NCI-H526 (cell line): ENCODE results near the gene SLC29A3.

ENCODE experiments used
- DNase-seq, 2 experiments: peaks; one replicate each; lab custom pipeline; 2025; lab: John Stamatoyannopoulos, UW

The SLC29A3 gene

DNA sequence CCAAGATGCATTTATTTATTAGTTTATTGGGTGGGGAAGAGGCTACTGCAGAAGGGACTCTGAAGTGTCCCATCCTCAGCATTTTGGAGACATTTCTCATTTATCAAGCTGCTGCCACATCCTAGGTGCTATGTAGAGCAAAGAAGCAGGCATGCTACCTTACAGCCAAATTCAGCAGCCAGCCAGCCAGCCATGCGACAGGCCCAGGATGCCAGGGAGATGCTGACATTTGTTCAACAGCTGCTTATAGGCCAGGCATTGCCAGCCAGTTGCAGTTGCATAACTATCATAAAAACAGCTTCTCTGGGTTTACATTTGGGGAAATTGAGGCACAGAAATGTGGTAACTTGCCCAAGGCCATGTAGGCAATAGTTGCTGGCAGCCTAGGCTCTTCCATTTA is 2.3 kb downstream of the SLC29A3 start:
- no peak for DNase-seq

DNA sequence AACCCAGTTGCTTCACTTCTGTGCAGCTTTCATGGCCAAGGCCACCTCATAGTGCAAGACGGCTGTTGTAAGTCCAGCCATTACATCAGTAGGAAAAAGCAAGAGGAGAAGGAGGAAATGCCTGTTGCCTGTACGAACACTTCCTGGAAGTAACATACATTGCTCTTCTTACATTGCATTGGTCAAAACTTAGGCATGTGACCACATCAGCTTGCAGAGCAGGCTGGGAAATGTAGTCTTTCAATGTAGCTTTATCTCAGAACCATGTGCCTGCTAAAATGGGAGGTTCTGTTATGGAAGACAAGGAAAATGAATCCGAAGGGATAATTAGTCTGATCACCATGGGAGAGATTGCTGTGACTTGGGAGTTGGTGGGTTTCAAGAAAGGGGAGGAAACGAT is 4.3 kb downstream of the SLC29A3 start:
- peak in 1 of 2 experiments; percentile 21 for DNase-seq

DNA sequence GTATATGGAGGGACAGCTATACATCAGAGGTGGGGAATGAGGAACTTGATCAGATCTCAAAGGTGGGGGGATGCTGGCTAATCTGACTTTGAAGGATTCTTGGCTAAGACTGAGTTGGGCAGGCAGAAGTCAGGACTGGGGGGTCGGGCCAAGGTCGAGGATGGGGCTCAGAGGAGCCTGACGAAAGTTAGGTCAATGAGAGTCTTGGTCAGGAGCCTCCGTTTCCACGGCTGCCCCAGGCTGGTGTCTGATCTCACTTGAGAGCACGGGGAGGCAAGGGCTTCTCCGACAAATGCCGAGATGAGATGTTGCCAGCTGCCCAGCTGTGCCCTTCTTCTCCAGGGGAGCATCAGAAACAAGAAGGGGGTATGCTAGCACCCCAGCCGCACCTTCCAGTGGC is 5.7 kb downstream of the SLC29A3 start:
- no peak for DNase-seq

DNA sequence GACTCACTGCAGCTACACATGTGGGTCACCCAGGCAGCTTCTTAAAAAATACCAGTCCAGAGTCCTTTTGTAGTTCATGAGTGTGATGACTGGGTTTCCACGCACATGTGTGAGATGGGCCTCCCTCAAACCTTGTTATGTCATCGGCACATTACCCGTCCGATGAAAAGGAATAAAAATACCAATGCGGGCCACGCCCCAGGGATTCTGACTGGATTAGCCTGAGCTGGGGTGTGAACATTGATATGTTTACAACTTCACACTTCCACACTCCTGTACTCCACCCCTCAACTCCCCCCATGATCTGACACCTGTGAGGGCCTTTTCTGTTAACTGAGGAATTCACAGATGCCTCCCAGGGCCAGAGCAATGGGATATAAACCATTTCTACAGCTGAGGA is 6.2 kb downstream of the SLC29A3 start:
- DNase-seq = no peak

DNA sequence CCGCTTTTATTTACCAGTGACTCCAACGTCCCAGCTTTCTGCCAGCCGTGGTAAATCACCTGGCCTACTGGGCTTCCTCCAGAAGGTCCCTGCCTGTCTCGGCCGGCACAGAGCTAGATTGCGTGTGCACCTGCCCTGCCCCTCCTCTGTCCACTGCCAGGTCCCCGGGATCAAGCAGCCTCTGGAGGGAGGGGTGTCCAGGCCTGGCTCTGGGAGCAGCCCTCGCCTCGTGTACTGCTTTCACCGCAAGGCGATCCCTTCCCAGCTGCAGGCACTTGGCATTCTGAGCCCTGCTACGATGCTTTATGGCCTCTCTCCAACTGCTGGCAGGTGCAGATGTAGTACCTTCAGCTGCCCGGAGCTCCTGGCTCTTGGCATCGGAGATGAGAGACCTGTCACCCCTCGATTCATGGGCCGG is 7.4 kb downstream of the SLC29A3 start:
- DNase-seq = peak; percentile 60 to 64

DNA sequence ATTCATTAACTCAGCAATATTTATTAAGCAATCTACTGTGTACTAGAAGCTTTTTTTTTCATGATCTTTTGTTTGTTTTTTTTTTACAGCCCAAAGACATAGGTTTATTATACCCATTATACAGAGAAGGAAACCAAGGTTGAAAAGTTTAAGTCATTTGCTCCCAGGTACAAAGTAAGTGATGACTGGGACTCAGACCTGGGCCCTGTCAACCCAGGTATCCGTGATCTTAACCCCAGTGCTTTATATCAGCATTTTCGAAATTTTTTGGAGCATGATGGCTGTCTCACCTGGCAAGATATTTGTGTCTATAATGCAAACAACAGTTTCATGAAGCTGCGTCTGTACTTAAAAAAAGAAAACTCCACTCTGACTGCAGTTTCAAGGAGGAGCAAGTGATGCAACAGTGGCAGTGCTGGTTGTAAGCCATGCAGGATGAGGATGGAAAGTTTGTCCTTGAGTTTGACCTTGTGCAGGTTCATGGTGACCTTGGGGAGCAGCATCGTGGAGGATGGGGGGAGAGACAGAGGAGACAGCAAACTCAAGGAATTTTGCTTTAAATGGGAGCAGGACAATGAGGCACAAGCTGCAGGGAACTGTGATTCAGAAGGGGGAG is 11.8 kb downstream of the SLC29A3 start:
- no peak for DNase-seq

DNA sequence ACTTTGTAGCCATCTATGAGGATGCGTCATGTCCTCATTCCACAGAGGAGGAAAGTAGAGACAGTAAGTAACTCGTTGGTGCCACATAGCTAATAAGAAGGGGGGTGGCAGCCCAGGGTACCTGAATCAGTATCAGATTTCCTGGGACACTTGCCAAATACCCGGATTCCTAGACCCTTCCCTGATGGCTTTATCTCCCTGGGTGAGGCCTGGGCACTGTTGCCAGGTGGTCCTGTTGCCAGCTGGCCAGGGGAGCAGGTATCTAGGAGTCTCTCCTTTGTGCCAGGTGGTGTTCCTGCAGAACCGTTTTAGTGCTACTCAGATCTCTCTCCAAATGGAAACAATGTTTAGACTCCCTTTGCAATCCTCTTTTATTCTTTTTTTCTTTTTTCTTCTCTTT is 12.7 kb downstream of the SLC29A3 start:
- DNase-seq = no peak

DNA sequence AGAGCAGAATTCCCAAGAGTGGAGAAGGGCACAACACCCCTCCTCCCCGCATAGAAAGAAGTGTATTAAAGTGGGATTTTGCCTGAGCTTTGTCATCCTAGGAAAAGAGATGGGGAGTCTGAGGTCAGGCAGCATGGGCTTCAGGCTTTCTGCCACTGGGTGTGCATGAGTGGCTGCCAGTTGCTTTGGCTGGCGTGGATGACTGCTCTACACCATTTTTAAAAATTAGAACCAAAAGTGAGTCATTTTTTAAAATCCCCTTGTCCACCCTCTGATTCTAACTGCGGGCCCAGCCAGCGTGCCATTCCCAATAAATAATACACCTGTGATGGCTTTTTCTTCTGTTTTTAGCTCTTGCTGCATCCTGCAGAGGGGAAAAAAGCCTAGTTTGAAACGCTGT is 13.4 kb downstream of the SLC29A3 start:
- DNase-seq = no peak

DNA sequence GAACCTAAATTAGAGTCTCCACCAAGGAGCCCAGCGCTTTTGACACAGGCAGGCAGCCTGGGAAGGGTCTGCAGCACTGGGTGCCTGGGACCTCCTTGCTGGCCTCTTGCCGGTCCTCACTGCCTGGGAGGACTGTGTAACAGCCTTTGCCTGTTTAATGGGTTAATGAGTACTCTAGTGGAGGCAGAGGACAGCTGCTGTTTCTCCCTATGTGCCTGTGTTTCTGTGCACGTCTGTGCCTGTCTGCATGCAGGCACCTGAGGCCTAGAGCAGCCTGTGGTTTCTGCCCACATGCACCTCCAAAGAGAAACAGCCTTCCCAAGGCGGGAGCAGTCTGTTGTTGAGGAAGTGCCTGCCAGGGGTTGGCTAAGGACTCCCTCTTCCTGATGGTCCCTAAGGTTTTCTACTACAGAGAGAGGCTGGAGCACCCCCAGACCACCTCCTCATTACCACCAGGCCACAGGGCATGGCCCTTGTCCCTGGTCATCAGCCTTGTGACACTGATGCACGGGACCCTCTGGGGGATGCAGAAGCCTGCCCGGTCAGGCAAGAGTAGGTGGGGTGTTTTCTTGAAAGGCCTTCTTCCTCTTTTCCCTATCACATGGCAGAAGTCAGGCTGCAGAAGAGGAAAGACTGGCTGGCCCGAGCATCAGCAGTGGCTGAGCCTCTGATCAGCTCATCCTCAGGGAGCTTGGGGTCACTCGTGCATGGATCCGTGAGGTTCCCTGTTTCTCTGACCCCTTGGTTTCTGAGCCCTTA is 14.2 kb downstream of the SLC29A3 start:
- no peak for DNase-seq

DNA sequence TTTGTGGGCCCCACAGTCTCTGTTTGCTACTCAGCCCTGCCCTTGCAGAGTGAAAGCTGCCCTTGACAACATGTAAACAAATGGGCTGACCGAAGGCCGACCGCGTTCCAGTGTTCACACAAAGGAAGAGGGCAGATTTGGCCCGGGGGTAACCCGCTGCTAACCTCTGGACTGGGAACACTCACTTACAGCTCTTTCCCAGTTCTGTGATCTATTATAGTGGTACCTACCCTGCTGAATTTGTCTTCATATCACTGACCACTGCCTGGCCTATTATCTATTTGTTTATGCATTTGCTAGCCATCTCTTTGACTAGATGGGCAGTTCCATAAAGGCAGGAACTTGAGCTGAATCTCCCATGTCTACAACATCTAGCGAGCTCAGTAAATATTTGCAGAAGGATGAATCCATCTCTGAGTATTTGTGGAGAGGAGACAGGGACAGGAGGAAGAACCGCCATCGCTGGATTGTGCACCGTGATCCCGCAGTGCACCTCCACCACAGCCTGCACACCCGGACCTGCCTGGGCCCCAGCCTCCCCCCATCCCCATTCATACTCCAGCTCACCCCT is 15.2 kb downstream of the SLC29A3 start:
- DNase-seq = no peak

DNA sequence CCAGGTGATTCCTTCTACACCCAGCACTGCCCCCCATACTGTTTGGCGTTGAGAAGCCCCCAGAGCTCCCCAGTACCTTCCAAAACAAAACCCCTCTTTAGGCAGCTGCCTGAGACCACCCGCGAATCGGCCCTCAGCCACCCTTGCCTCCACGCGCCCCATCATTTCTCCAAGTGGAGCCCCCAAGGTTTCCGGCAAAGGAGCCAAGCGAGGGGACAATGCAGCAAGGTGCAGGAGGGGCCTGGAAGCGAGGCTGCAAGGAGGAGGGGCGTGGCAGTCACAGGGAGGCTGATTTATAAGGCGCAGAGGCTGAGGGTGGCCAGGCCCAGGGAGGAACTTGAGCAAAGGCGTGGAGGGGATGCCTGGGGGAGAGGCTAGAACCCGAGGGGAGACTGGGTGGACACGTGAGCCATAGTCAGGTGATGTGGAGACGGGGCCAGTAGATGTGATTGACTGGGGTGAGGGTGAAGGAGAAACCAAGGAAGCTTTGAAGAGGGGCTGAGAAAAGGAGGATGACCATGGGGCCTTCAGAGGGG is 16.2 kb downstream of the SLC29A3 start:
- DNase-seq = no peak

DNA sequence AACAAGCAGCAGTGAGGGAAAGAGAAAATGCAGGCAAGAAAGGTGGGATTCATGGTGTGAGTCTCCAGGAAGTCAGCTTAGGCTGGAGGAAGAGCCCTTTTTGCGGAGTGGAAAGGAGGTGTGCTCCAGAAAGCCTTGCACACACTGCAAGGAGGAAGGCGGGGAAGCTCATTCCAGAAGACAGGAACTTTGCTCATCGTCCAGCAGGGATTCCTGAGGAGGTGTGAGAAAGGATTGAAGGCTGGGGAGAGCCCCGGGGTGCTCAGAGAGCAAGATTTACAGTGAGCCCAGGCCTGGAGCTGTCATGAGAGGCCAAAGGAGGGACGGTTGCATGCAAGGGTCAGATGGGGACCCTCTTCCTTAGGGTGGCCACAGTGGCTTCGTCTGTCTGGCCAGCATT is 17.6 kb downstream of the SLC29A3 start:
- no peak for DNase-seq

DNA sequence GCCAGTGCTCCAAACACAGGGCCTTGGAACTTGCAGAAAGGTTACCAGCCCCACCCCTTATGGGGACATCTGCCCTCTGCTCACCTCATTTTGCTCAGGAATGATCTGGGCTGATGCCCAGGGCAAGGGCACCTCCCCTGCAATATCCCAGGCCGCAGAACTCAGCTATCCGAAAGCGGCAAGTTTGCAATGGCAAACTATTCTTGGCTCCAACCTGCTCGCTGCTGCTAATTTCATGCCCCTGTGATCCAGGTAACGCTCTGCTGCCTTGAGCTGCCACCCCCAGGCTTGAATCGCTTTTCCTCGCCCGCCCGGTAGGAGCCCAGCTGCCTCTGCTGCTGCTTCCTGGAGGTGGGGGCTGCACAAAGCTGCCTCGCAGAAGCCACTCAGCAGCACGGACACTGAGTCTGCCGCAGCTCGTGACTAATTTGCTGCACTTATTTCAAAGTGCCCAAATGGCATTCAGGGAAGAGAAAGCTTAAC is 18.2 kb downstream of the SLC29A3 start:
- DNase-seq = peak in 1 of 2 experiments; percentile 65

DNA sequence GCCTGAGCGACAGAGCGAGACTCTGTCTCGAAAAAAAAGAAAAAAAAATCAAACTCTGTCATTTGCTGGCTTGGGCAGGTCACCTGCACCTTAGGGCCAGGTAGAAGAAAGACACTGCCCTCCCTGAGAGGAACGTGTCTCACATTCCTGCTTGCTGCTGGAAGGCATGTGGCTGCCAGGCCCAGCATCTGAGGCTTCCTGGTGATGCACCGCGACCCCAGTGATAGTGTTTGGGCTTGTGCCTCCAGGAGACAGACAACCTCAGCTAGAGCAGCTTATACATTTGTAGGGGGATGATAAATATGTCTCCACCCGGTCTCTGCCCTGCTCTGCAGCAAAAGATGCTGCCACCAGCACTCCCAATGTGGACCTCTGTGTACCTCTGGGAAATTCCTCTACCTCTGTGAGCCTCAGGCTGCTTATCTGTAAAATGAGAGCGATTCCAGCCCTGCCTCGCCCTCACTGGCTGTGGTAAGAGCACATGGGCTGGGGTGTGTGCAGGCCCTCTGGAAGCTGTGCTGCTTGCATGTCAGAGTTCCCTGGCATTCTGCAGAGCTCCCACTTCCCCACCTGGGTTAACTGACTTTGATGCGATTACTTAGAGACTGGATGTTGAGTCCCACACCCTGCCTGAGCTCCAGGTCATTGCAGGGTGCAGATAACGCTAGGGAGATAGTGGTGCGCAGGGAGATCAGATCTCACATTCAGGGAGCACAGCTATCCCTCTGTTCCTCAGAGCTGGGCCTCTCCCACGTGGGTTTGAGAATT is 19.9 kb downstream of the SLC29A3 start:
- no peak for DNase-seq

DNA sequence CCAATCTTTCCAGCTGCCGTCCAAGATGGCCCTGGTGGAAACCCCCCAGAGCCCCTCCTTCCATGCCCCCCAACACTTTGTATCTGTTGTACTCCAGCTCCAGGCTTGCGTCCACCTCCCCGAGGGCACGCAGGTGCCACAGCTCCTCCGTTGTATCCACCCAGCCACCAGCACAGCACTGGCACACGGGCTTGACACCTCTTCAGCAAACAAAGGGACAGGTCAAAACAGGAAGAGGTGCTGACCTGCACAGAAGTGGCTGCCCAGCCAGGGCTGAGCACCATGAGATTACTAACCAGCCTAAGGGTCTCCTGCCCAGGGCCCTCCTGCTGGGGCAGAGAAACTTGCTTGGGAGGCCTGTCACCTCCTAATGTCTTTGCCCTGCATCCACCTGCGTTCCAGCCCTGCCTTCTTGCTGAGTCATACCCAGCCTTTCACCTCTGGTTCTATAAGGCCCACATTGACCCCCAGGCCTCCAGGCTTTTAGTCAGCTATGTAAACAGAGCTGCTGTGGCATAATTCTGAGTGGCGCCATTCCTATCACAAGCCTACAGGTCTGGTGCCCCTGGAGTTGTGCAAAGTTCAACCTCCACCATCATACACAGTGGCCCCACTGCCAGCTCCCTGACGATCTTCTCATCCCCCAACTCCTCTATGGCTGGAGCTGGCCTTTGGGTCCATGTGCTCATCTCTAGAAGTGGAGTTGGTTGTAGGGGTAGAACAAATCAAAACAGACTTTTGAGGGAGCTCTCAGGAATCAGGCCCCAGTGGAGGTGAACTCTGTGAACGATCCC is 20.9 kb downstream of the SLC29A3 start:
- no peak for DNase-seq

DNA sequence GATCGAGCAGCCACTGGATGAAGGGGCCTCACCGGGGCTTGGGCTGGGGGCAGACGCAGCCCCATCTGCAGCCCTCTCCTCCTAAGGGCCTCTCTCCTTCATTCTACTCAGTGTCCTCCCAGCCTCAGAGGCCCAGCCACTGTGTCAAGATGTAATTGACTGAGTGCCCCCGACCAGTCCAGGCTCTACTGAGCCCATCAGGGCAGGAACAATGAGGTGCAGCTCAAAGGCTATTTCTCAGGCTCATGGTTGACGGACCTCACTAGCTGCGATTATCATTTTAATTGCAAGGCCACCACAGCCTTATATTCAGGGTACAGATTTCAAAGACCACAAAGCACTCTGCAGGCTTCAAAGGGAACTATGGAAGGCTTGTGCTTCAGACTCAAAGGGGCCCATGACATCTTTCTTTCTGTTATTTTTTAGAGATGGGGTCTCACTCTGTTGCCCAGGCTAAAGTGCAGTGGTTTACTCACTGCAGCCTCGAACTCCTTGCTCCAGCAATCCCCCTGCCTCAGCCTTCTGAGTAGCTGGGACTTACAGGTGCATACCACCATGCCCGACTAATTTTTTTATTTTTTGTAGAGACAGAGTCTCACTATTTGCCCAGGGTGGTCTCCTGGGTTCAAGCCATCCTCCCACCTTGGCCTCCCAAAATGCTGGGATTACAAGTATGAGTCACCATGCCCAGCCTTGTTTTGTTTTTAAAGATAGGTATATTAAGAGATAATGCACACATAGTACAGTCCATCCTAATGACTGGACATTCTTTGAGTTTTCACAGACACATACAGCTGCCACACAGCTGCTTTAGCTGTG is 23.7 kb downstream of the SLC29A3 start:
- no peak for DNase-seq

DNA sequence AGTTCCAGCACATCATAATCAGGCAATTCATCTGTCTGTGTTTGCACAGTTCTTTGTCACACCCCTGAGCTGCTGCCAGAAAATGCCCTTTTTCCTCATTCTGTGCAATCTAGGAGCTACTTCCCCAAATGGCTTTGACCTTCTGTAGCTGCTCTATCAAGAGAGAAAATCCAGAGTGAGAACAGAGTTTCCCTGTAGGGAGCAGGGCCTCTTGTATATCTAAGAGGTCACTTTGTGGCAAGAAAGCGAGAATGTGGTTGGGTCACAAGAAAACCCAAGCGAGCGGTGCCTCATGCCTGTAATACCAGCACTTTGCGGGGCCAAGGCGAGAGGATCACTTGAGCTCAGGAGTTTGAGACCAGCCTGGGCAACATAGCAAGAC is 24.3 kb downstream of the SLC29A3 start:
- DNase-seq = no peak

DNA sequence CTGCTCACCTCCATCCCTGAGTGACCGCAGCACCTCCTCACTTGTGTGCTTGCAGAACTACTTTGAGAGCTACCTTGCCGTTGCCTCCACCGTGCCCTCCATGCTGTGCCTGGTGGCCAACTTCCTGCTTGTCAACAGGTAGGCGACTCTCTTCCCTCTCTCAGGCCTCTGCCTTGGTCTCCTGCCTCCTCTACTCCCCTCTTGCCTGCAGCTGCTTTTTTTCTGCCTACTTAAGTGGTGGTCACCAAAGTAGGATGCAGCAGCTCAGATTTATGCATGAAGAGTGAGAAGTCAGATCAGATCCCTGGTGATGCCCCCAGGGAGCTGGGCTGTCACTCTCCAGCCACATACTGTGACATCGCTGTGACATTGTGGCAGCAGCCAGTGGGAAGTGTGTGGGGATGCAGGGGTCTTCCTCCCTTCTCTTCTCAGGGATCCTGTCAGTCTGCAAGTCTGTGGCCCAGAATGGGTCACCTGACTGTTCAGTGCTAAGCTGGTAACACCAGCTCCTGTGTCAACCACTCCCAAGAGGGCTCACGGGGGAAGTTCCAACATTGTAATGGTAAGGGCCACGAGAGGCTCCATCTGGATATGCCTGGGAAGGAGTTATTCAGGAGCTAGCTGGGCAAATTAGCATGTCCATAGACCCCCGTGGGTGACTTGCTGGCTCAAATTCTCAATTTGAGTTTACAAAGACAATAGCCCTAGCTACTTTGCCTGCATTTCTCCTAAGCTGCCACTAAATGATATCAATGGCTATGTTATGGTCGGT is 25.3 kb downstream of the SLC29A3 start:
- DNase-seq = no peak

DNA sequence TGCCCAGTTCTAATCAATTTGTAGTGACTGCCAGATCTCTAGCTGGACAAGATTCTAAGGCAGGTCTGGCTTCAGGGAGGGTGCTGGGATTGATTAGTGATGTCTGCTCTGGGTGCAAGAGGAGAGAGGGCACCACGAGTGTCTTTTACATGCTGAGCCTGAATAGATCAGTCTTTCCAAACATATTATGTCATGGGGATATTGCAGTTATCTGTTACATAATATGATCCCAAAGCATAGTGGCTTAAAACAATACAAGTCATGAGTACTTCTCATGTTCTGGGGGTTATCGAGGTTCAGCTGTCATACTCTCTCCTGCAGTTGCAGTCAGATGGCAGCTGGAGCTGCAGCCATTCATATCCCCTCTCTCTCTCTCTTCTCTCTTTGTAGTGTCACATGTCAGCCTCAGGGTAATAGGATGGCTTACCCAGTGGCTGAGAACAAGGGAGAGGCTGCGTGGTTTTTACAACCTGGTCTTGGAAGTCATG is 26.0 kb downstream of the SLC29A3 start:
- no peak for DNase-seq

DNA sequence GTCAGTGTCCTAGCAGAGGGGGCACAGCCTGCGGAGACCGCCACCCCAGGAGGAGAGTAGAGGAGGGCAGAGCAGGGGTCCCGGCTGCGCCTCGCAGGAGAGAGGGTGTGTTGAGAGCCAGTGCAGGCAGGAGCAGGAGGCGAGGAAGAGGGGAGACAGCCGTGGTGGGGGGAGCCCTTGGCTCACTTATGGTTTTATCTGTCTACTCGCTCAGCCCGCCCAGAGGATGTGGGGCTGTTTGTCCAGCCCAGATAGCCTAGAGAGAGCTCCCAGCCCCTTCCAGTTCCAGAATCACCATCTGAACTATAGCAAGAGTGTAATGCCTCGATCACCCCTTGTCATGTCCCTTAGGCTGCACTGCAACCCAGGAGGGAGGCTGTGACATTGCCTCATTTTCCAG is 26.6 kb downstream of the SLC29A3 start:
- no peak for DNase-seq
